Ectodermal cell (in vitro differentiated cells): ENCODE data around the gene PODNL1.

Experiments
- H3K27ac ChIP-seq: 2 replicates; pipeline ENCODE4 v1.7.0; 2013; ENCODE audit warnings: mild to moderate bottlenecking, low read depth, low read length; ENCODE audit not compliant: insufficient read depth, poor library complexity, severe bottlenecking
- H3K27me3 ChIP-seq: 2 replicates; pipeline ENCODE4 v1.7.0; 2013; ENCODE audit warnings: mild to moderate bottlenecking, low read length; ENCODE audit not compliant: insufficient read depth, control insufficient read depth, poor library complexity, severe bottlenecking
- H3K36me3 ChIP-seq: one replicate; pipeline ENCODE4 v1.7.0; 2013; ENCODE audit warnings: low read length; ENCODE audit not compliant: control insufficient read depth, insufficient read depth
- H3K4me1 ChIP-seq: one replicate; pipeline ENCODE4 v1.7.0; 2013; ENCODE audit warnings: low read length; ENCODE audit not compliant: control insufficient read depth, insufficient read depth
- H3K4me3 ChIP-seq: 2 replicates; pipeline ENCODE4 v1.7.0; 2013; ENCODE audit warnings: low read depth, low read length, control low read depth; ENCODE audit not compliant: insufficient read depth
- H3K9me3 ChIP-seq: 2 replicates; pipeline ENCODE4 v1.7.0; 2013; ENCODE audit warnings: mild to moderate bottlenecking, low read length, moderate library complexity; ENCODE audit not compliant: control insufficient read depth
- WGBS, 2 experiments: methylation state at CpG; one replicate each; pipeline ENCODE4 v1.1.7; 2013; ENCODE audit warnings: missing lambda C conversion rate in 2 of 2; 5-methylcytosine and 5-hydroxymethylcytosine counted together

The PODNL1 gene

GRCh38 chr19:13890136-13890535 lies 48.1 kb downstream of the PODNL1 start:
- 92 to 94% methylated on average over 13 of the region's 13 CpGs for WGBS, 2 experiments
- H3K27ac ChIP-seq = no peak overlapping the region

DNA sequence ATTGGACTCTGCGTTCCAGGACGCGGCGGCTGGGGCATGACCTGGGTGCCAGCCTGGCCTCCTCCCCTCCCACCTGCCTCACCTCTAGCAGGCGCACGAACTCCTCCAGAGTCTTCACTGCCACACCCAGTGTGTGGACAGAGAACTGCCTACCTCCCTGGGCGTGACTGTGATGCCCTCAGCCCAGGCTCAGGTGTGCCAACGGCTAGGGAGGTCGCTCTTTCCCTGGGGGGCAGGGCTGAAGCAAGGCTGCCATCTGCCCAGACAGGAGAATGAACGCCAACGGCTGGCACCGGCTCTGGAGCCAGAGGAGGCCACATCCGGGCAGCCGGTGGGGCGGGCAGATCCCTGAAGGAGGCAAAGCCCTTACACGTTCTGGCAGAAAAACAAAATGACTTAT lies 49.9 kb downstream of the PODNL1 start:
- H3K9me3 ChIP-seq = no peaks in the 10 kb centered on the region
- H3K36me3 ChIP-seq = no peaks in the 10 kb centered on the region
- no peak overlapping the region for H3K4me3 ChIP-seq
- H3K27ac ChIP-seq = no peak overlapping the region
- 90% methylated on average over 16 of the region's 16 CpGs for WGBS, 2 experiments
- H3K4me1 ChIP-seq = no peaks in the 10 kb centered on the region
- no peaks in the 10 kb centered on the region for H3K27me3 ChIP-seq

More at GRCh38 chr19:13890136-13890535, 48.1 kb downstream of the PODNL1 start:
- Histone ChIP-seq H3K36me3 (no peaks in the 10 kb centered on the region), H3K9me3 (no peaks in the 10 kb centered on the region), H3K4me1 (no peaks in the 10 kb centered on the region), H3K4me3 (no peak overlapping the region), H3K27me3 (no peaks in the 10 kb centered on the region)

DNA sequence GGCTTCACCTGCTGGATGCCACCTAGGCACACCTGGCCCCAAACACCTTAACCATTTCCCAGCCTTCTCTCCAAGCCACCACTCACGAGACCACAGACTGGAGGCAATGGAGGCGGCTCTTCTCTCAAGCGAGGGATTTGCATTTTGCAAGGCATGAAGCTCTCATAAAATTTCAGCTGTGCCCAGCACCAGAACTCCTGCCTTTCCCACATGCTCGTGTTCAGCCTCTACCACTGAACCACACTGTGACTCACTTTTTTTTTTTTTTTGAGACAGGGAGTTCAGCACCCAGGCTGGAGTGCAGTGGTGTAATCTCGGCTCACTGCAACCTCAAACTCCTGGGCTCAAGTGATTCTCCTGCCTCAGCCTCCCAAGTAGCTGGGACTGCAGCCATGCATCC lies 50.7 kb downstream of the PODNL1 start:
- Histone ChIP-seq H3K9me3 (no peaks in the 10 kb centered on the region), H3K27me3 (no peaks in the 10 kb centered on the region), H3K36me3 (no peaks in the 10 kb centered on the region), H3K27ac (no peak overlapping the region), H3K4me1 (no peaks in the 10 kb centered on the region), H3K4me3 (no peak overlapping the region)
- WGBS, 2 experiments = 82 to 84% methylated on average over 5 of the region's 5 CpGs

DNA sequence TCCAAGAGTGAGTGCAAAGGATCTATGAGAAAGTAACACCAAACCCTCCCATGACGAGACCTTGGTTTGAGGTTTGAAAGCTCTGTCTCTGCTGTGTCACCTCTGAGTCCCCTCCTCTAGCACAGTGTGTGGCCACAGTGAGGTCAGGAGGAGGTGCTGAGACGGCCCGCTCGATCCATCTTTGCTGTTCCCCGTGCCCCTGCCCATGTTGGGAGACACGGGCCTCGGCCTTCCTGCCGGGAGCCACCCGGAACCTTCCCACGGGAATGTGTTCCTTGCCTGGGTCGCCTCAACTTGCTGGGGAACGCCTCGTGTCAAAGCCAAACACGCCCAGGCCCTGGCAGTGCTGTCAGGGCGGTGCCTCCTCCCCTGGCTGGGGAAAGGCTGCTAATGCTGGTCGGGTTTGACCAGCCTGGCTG lies 51.2 kb downstream of the PODNL1 start:
- peaks cover 5% of the 10 kb centered on the region for H3K4me1 ChIP-seq
- no peaks in the 10 kb centered on the region for H3K27me3 ChIP-seq
- H3K4me3 ChIP-seq = no peak overlapping the region
- no peaks in the 10 kb centered on the region for H3K9me3 ChIP-seq
- no peaks in the 10 kb centered on the region for H3K36me3 ChIP-seq
- no peak overlapping the region for H3K27ac ChIP-seq
- 77 to 78% methylated on average over 16 of the region's 16 CpGs for WGBS, 2 experiments

DNA sequence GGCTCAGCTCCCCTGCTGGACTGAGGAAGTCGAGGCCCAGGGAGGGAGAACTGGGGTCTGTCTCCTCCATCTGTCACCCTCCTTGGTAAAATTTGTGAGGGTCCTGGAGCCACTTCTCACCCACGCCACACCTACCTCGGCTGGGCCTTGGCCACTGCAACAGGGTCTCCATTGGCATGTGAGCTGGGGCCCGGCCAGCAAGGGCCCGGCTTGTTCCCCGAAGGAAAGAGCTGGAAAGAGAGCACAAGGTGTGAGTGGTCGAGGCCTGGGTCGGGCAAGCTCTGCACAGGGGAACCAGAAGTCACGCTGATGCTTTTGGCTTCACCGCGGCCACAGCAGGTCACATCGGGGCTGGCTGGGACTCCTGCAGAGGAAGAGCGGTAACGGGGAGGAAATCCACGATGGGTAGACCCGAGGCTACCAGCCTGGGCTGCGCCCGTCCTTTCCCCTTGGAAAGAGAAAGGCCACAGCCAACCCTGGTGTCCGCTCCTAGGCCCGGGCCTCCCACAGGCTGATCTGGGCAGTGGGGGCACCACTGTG lies 52.3 kb downstream of the PODNL1 start:
- Histone ChIP-seq H3K9me3 (no peaks in the 10 kb centered on the region), H3K27ac (no peak overlapping the region), H3K4me1 (peaks cover 15% of the 10 kb centered on the region), H3K36me3 (no peaks in the 10 kb centered on the region), H3K27me3 (no peaks in the 10 kb centered on the region), H3K4me3 (no peak overlapping the region)
- WGBS, 2 experiments = 92 to 94% methylated on average over 20 of the region's 20 CpGs

- no peaks in the 10 kb centered on the region for H3K27me3 ChIP-seq
- H3K27ac ChIP-seq = no peak overlapping the region
- H3K9me3 ChIP-seq = no peaks in the 10 kb centered on the region
- H3K36me3 ChIP-seq = no peaks in the 10 kb centered on the region
- WGBS, 2 experiments = 84 to 85% methylated on average over 26 of the region's 26 CpGs
- peaks cover 21% of the 10 kb centered on the region for H3K4me1 ChIP-seq
- H3K4me3 ChIP-seq = no peak overlapping the region
These were observed 53.3 kb downstream of the PODNL1 start for GRCh38 chr19:13884726-13885591.

- H3K36me3 ChIP-seq = no peaks in the 10 kb centered on the region
- peaks cover 21% of the 10 kb centered on the region for H3K4me1 ChIP-seq
- no peaks in the 10 kb centered on the region for H3K9me3 ChIP-seq
- peaks cover 5% of the 10 kb centered on the region for H3K27me3 ChIP-seq
- no peak overlapping the region for H3K4me3 ChIP-seq
- WGBS, 2 experiments = 81 to 87% methylated on average over 10 of the region's 10 CpGs
- H3K27ac ChIP-seq = no peak overlapping the region
These were observed 54.6 kb downstream of the PODNL1 start for GRCh38 chr19:13883516-13884064.

- Histone ChIP-seq H3K4me3 (no peak overlapping the region), H3K27ac (no peak overlapping the region), H3K36me3 (no peaks in the 10 kb centered on the region), H3K9me3 (no peaks in the 10 kb centered on the region), H3K27me3 (peaks cover 6% of the 10 kb centered on the region), H3K4me1 (peaks cover 21% of the 10 kb centered on the region)
- WGBS, 2 experiments = 90 to 93% methylated on average over 12 of the region's 12 CpGs
These were observed 55.4 kb downstream of the PODNL1 start for GRCh38 chr19:13882836-13883235.

DNA sequence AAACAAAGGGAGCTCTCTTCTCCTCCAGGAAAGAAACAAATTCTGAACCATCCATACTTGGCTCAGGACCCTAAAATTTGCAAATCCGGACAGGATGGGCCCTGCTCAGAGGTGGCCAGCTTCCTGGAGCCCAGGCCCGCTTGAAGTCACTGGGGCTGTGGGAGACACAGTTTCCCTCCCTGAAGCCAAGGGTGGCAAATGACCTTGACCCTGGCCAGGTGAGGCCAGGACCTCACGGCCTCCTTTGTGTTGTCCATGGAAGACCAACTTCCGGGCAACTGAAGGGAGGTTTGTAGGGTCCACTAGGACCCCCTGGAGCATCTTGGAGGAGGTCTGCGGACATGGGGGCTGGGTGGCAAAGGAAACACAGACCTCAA lies 55.8 kb downstream of the PODNL1 start:
- Histone ChIP-seq H3K4me1 (peaks cover 21% of the 10 kb centered on the region), H3K27ac (no peak overlapping the region), H3K9me3 (no peaks in the 10 kb centered on the region), H3K27me3 (peaks cover 6% of the 10 kb centered on the region), H3K4me3 (no peak overlapping the region), H3K36me3 (no peaks in the 10 kb centered on the region)
- 89 to 95% methylated on average over 5 of the region's 5 CpGs for WGBS, 2 experiments

DNA sequence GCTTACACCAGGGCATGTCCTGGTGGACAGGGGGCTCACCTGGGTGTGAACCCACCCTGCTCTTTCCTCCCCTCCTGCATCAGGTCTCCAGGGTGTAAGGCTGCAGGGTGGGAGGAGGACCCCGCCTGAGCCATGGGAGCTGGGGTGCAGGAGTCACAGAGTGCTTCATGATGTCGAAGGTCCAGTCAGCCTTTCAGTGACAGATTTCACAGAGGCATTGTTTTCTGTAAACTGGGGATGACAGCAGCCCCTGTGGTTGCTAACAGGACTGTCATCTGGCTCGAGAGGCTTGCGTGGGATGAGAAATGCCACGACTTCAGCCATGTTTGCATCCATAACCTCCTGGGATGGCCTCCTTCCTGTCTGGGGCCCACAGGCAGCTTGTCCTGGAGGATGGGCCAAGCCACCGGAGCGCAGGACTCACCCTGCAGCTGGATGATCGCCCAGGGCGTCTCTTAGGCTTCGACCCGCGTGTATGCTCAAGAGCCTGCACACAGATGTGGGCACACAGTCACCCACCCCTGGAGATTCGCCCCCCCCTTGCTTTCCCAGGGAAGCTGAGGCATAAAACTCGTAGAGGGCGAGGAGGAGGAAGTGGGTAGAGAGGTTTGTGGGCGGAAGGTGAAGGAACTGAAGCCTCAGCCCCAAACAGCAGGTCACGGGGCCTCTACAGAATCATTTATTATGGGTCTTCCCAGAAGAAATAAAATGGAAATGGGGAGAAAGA lies 56.4 kb downstream of the PODNL1 start:
- peak overlapping the region; percentile 74 for H3K27ac ChIP-seq
- no peak overlapping the region for H3K4me3 ChIP-seq
- 66 to 69% methylated on average over 17 of the region's 17 CpGs for WGBS, 2 experiments
- H3K4me1 ChIP-seq = peaks cover 23% of the 10 kb centered on the region
- H3K27me3 ChIP-seq = peaks cover 11% of the 10 kb centered on the region
- H3K36me3 ChIP-seq = no peaks in the 10 kb centered on the region
- no peaks in the 10 kb centered on the region for H3K9me3 ChIP-seq
